Ovary (tissue), 3 donors: Measurements from ENCODE around the gene NR2F1-AS1.

Experiments
- CTCF ChIP-seq, 3 donors: fragments of 450-650 bp in 2 of 3; fragments of 200-600 bp in 1 of 3; IDR thresholded peaks; one replicate each; pipeline versions ENCODE4 v1.5.1 to v1.8.0; 2016 to 2022; ENCODE audit warnings: antibody characterized with exemption in 3 of 3, mild to moderate bottlenecking in 1 of 3
- EP300 ChIP-seq: sonication (generic); formaldehyde crosslinking; IDR thresholded peaks from one replicate; pipeline ENCODE4 v1.6.1; 2017; ENCODE audit warnings: antibody characterized with exemption
- POLR2A ChIP-seq: fragments of 450-650 bp; IDR thresholded peaks from one replicate; pipeline ENCODE4 v1.6.1; 2017; ENCODE audit warnings: antibody characterized with exemption, mild to moderate bottlenecking, moderate library complexity
- donor health status: DM: no; HTN: no; CAD: no.

GRCh38 chr5:93497096-93497495 lies 83.9 kb downstream of the NR2F1-AS1 start:
- TF ChIP-seq POLR2A (no peak), CTCF (IDR thresholded peaks at IDR 0.05) (no peak), EP300 (no peak)
